GM19023 (cell line): ENCODE measurements around the gene ACVR1B.

Source experiments
- ATAC-seq: cut with Tn5 transposase; IDR thresholded peaks from one replicate; pipeline ENCODE4 v1.9.1; 2021; ENCODE audit warnings: mild to moderate bottlenecking, moderate library complexity; ENCODE audit not compliant: unreplicated experiment

The ACVR1B gene

GRCh38 chr12:51917041-51917590 is 34.4 kb upstream of the ACVR1B start:
- no peak for ATAC-seq

GRCh38 chr12:51917746-51918453 is 33.6 kb upstream of the ACVR1B start:
- ATAC-seq = no peak

GRCh38 chr12:51920046-51920445 is 31.5 kb upstream of the ACVR1B start:
- no peak for ATAC-seq

DNA sequence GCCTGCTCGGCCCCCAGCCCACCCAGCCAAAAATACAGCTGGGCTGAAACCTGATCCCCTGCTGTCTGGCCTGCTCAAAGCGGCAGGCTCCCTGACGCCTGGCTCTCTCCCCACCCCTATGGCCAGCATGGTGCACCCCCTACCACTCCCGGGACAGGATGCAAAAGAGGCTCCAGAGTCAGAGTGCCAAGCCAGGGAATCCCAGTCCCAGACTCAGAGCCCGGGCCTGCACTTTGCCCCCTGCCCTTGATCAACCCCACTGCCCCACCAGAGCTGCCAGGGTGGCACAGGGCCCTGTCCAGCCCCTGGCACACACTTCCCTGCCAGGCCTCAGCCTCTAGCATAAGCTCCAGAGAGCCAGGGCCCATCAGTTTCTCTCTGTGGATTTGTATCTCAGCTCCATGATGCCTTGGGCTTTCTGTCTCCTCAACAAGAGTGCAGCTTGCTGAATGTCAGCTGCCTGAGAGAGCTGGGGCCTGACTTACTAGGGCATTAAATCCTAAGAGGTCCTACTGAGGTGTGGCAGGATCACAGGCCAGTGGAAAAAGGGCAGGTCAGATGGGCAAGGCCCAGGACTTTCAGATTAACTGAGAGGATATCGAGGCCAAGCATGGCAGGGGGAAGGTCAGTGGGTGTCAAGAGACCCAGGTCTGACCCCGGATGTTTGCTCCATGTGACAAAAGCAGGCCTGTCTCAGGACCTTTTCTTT is 30.3 kb upstream of the ACVR1B start:
- no peak for ATAC-seq

DNA sequence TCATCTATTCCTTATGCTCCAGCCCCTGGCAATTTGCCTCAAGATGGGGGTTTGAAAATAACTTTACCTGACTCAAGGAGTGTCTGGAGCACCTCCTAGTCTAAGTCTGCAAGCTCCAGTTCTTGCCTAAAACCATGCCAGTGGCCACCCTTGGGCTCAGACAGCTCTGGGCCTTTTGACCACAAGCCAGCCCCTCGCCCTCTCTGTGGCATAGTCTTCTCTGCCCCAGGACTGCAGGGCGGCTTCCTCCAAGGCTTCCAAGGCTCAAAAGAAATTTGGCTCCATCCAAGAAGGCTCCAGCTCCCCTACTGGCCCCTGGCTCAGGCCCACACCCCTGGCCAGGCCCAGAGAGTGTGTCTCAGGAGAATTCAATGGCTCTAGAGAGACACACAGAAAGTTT is 29.4 kb upstream of the ACVR1B start:
- no peak for ATAC-seq

GRCh38 chr12:51922762-51923505 is 28.6 kb upstream of the ACVR1B start:
- no peak for ATAC-seq

GRCh38 chr12:51923506-51924365 is 27.8 kb upstream of the ACVR1B start:
- ATAC-seq = no peak

GRCh38 chr12:51924551-51925319 is 26.8 kb upstream of the ACVR1B start:
- ATAC-seq = no peak

DNA sequence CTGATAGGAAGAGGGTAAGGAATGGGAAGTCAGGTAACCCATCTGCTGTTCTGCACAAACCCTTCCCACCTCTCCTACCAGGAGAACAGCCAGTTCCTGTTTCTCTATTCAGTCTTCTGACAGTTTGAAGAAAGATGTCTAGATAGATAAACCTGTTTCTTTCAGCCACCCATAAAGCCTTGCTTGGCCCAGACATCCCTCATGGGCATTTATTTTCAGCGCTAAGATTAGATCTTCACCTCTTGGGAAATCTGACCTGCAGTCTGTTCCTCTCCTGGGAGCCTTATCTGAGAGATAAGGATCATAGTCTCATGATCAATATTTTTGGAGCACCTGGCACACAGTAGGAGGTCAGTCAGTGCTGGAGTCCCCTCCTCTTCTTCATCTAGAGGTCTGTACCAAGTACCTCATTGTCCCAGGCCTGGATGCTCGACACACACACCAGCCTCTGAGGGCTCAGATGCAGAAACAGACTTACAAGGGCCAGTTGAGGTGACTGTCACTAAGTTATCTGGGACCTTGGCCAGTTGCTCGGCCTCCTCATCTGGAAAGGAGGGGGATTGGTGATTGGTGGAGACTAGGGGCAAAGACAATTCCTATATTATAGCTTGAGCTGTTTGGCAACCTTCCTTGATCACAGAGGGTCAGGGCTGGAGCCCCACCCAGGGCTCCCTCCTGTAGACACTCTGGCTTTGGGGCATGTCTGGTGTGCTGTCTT is 26.0 kb upstream of the ACVR1B start:
- no peak for ATAC-seq

GRCh38 chr12:51926064-51926632 is 25.4 kb upstream of the ACVR1B start:
- ATAC-seq = no peak

GRCh38 chr12:51926718-51927117 is 24.8 kb upstream of the ACVR1B start:
- ATAC-seq = no peak

GRCh38 chr12:51932218-51933076 is 19.1 kb upstream of the ACVR1B start:
- no peak for ATAC-seq

- no peak for ATAC-seq
These were observed 17.4 kb upstream of the ACVR1B start for GRCh38 chr12:51934080-51934479.

DNA sequence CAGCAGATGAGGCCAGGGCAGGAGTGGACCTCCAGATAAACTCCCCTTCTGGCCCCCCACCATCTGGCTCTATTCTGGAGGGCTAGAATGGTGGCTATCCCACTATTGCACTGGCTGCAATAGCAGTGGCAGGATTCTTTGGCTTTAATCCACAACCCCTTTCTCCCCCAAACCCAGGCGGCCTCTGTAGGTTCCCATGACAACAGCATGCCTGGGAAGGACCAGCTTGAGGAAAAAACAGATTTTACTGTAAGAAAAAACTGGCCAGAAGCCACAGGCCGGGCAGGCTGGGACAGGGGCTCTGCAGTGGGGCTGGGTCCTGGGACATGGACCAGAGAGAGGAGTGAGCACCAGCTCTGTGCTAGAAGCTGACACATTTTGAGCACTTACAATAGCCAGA is 13.6 kb upstream of the ACVR1B start:
- no peak for ATAC-seq

DNA sequence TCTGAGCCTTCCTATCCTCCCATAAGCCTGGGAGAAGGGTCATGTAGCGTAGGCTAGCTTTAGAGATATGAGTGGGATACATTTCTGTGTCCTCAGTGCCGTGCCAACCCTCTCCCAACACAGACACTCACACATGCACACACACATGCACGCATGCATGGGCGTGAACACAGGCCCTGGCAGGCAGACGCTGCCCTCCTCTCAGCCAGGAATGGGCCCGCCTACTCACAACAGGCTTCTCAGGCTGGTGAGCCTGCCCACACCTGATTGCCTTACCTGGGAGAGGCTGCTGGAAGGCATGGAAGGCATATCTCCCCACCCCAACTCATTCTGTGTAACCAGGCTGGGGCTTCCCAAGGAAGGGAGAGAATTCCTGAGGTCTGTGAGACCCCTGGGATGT is 12.8 kb upstream of the ACVR1B start:
- no peak for ATAC-seq

- ATAC-seq = no peak
These were observed 10.4 kb upstream of the ACVR1B start for GRCh38 chr12:51941011-51941581.

DNA sequence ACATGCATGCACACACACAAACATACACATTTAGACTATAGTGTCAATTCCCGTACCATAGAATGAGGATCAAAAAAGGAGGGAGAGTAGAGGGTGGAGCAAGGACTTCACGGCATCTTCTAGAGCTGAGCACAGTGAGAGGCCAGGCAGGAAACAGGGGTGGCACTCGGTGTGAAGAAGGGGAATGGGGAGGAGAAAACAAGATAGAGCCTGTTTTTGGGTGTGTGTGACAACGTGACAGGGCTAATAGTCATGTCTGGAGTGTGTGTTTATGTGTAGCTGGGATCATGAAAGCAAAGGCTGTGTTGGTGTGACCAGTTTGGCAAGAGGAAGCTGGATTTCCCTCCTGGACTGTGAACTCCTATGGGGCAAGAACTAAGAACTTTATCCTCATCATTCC is 9.9 kb upstream of the ACVR1B start:
- no peak for ATAC-seq

DNA sequence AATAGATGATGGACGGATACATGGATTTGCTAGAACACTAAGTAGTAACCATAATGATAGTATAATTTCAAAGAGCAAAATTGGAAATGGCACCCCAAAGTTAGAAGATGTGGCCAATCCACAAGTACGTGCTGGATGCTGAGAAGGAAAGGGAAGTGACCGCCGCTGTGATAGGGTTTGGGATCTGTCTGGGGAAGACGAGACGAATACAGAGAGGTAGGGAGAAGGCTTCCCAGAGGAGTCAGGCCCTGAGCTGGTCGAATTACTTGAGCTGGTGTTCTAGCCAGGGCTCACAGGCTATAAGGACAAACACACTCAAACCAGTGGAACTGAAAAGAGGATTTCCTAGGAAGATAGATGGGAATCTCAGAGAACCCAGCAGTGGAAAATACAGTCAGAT is 9.4 kb upstream of the ACVR1B start:
- no peak for ATAC-seq
